SK-N-DZ (cell line): ENCODE measurements around the gene AFF4. TPM values are rescaled to one million over a fixed set of nuclear protein-coding genes. Genes with fewer than 3 reads are reported as not detected.
"Not testable (repeated sequence)": the region's sequence is repeated elsewhere in the genome, so short reads cannot be mapped to it uniquely, and the experiment has no call there.

Source experiments
- DNase-seq: peaks from one replicate; pipeline ENCODE4 v3.0.0-alpha.2; 2015; ENCODE audit warnings: low spot score
- polyA plus RNA-seq, 2 experiments: library from polyadenylated mRNA; depleted of rRNA; stranded (reverse); fragments of >200 nt; gene quantifications; 2 replicates each; pipeline ENCODE4 v1.2.3, GENCODE V29; 2014

The AFF4 gene
- polyA plus RNA-seq (2014; cell fraction: cytosol; rRNA removed): 21.1 and 27.0 TPM in 2 replicates
- polyA plus RNA-seq (2014; cell fraction: nucleus; rRNA removed): 19.3 and 27.2 TPM in 2 replicates

GRCh38 chr5:132963171-132964104 lies at the start of gene AFF4:
Gene AFF4 (minus strand): TSS chr5:132963634. CDS start chr5:132937189, 26,445 bp downstream.
- peak; percentile 94 for DNase-seq

GRCh38 chr5:133008455-133008854 lies 45.0 kb upstream of the AFF4 start:
- not testable (repeated sequence) for DNase-seq

- DNase-seq: no peak
Observed at GRCh38 chr5:133006653-133007052, 43.2 kb upstream of the AFF4 start.

DNA sequence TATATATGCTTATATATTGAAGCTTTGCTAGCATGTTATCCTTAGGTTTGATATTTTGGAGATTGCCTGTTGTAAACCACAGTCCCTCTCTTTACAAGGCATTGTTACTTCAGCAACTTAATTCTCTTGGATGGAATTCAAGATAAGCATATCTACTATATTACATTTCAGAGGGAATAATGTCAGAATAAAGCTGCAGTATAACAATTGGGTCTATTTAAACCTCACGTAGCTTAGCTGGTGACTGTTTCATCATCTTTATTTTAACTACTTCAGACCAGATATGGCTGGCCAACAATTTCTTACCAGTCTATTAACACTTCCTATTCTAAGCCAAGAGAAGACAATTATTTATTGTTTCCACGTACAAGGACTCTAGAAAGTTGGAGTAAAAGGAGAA lies 35.8 kb upstream of the AFF4 start:
- no peak for DNase-seq

GRCh38 chr5:132998556-132998955 lies 35.1 kb upstream of the AFF4 start:
- DNase-seq: no peak

DNA sequence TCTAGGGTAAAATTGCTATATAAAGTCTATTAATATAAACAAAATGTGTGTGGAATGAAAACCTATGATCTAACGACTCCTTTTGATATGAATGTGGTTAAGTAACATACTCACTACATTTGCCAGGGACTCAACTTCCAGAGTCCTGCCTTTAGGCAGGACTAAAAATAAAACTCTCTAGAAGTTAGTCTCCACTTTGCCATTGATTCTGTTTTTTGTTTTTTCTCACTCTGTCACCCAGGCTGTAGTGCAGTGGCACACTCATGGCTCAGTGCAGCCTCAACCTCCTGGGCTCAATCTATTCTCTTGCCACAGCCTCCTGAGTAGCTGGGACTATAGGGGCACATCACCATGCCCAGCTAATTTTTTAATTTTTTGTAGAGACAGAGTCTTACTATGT lies 32.9 kb upstream of the AFF4 start:
- DNase-seq: no peak

GRCh38 chr5:132987531-132988408 lies 24.3 kb upstream of the AFF4 start:
- DNase-seq: no peak

- DNase-seq: not testable (repeated sequence)
Observed at GRCh38 chr5:132982971-132983370, 19.5 kb upstream of the AFF4 start.

- no peak for DNase-seq
Observed at GRCh38 chr5:132981288-132981687, 17.9 kb upstream of the AFF4 start.

DNA sequence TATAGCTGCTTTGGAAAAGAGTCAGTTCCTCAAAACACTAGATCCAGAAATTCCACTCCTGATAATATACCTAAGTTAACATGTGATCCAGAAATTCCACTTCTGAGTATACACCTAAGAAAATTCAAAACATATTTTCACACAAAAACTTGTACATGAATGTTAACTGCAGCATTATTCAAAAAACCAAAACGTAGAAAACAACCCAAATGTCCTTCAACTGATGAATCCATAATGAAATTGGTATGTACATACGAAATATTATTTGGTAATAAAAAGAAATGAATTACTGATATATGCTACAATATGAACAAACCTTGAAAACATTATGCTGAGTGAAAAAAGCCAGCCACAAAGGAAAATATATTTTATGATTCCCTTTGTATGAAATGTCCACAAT lies 16.5 kb upstream of the AFF4 start:
- no peak for DNase-seq

- DNase-seq: no peak
Observed at GRCh38 chr5:132979367-132979940, 16.0 kb upstream of the AFF4 start.

DNA sequence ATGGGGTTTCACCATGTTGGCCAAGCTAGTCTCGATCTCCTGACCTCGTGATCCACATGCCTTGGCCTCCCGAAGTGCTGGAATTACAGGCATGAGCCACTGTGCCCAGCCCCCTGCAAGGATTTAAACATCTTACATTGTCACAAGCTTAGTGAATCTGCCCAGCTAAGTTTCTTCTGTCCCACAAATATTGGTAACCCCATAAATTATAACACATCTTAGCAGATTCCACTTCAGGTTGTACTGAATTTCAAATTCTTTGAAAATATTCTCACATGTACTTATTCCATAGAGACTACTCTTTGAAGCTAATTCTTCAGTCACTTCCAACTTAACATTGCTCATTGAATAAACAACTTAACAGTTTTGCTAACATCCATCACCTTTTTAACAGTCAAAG lies 13.4 kb upstream of the AFF4 start:
- DNase-seq: no peak

- not testable (repeated sequence) for DNase-seq
Observed at GRCh38 chr5:132972436-132972828, 9.0 kb upstream of the AFF4 start.

DNA sequence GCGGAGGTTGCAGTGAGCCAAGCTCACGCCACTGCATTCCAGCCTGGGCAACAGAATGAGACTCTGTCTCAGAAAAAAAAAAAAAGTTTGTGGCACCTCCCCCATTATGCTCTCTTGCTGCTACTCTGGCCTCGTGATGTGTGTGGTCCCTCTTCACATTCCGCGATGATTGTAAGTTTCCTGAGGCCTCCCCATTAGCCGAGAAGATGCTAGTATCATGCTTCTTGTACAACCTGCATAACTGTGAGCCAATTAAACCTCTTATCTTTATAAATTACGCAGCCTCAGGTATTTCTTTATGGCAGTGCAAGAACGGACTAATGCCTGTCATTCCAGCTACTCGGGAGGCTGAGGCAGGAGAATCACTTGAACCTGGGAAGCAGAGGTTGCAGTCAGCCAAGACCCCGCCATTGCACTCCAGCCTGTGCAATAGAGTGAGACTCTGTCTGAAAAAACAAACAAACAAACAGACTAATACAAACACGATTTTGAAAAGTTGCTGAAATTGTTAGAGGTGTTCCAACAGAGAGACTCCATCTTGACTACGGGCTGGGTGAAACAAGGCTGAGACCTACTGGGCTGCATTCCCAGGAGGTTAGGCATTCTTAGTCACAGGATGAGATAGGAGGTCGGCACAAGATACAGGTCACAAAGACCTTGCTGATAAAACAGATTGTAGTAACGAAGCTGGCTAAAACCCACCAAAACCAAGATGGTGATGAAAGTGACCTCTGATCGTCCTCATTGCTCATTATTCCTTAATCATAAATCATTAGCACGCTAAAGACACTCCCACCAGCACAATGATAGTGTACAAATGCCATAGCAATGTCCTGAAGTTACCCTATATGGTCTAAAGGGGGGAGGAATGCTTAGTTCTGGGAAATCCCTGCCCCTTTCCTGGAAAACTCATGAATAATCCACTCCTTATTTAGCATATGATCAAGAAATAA lies 8.3 kb upstream of the AFF4 start:
- no peak for DNase-seq

GRCh38 chr5:132965120-132965519 lies 1.7 kb upstream of the AFF4 start:
- DNase-seq: no peak

- DNase-seq: peak; percentile 62
Observed at GRCh38 chr5:132962429-132963021, 909 bp downstream of the AFF4 start.

DNA sequence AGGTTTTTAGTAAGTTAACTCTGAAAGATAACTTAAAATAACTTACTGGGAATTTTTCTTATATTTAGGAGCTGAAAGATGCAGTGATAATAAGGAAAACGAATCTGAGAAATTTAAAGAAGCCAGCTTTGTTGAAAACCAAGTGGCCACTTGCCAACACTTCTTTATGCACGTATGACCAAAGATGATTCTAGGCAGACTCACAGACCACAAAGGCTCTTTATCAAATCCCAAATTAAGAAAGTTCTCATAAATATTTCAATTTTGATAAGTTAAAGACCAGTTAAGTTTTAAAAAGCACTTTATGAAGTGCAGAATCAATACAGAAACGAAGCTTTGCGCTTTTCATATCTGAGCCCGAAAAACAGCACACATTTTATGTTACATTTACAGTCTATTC lies 1.5 kb downstream of the AFF4 start:
- DNase-seq: no peak

DNA sequence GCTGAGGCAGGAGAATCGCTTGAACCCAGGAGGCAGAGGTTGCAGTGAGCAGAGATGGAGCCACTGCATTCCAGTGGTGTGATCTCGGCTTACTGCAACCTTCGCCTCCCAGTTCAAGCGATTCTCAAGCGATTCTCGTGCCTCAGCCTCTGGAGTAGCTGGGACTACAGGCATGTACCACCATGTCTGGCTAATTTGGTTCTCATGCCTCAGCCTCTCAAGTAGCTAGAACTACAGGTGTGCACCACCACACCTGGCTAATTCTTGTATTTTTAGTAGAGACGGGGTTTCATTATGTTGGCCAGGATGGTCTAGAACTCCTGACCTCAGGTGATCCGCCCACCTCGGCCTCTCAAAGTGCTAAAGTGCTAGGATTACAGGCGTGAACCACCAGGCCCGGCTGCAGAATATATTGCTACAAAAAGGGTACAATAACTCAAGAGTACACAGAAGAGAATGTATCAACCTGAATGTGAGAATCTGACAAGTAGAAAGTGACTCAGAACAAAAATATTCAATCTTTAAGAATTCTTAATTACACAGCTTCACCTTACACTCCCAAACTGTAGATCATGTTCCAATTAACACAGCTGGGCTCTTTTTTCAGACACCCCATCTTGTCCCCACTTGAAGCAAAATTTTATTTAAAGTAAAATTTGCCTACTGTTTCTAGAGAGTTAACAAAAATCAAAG lies 2.2 kb downstream of the AFF4 start:
- DNase-seq: not testable (repeated sequence)

GRCh38 chr5:132956166-132956799 lies 7.2 kb downstream of the AFF4 start:
- not testable (repeated sequence) for DNase-seq
